ENCODE results near the gene PEX14.

The PEX14 gene

DNA sequence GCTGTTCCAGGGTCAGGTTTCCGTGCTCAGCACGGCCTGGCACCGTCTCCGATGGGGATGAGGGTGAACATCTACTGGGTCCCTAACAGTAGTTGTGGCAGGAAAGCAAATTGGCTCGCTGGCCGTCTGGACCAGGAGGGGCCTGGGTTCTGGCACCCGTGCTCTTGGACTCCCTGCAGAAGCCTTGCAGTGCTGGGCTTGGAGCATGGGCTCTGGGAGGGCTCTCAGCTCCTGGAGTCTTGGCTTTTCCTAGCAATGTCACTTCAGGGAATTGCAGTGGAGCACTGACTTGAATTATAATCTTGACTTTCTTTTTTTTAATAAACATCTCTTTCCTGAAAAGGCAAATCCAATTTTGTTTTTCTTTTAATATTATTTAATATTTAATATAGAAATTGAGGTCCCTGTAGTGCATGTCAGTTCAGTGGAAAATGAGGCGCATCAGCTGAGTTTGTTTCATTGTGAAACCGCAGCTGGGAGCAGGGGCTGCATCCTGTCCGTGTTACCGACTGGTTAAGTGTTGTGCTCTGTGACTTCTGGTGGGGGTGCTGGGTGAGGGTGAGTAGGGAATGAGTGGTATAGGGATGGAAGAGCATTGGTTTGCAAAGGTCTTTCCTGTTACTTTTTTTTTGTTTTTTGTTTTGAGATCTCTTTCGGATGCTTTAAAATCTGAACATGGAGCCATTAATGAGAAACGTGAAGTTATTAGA, 64.1 kb downstream of the PEX14 start:
- peak in 21 of 58 donors; percentile 6 to 35 (median 16) for DNase-seq

DNA sequence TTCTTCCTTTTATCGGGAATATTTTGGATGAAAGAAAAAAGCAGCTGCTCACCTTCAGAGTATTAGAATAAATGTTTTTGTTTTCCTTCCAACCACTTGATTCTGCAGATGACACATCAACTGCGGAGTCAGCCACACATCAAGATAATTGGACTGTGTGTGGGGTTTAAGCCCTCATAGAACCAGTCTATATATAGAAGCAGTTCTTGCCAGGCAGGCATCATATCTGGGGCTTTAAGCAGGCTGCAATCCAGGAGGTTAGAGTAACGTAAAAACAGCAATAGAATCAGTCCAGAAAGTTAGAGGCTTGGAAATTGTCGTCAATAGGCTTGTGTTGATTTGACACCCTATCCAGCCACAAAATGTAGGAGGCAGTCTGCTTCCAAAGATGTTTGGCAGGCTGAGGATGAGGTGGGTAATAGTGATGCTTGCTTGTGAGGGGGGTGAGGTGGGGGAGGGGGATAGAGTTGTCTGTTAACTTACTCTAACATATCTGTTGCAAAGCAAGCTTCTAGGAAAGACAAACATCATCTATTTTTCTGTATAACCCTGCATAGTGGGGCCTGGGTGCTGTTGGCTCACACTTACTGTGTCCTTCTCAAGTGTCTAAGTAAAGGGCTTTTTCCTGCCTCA, 64.8 kb downstream of the PEX14 start:
- no peak for DNase-seq

DNA sequence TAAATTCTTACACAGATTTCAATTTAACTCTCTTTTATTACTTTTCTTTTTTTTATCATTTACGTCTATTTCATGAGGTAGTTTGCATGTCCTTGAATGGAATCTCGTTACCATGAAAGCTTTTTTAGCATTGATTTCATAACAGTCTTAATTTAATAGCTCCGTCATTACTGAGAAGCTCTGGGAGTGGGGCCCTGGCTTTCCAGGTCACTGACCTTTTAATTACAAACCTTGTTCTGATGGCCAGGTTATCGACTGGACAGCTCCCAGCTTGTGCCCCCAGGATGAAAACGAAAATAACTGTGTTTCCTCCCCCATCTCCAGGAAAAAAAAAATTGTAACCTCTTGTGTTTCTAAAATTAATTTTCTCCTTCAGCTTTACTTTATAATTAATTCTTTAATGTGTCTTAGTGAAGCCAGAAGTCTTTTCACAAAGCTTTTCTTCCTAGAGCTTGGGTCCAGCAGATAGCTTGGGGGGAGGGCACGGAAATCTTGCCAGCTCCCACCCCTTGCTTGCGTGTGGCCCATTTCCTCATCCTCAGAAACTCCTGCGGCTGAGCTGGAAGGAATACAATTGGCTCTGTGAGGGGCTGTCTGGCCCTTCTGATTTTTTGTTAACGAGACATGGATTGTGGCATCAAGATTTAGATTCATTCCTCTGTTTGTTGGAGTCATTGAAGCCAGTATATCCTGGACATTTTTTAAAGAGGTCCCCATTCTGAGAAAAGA, 65.7 kb downstream of the PEX14 start:
- DNase-seq = peak in 2 of 58 donors; percentile 3

DNA sequence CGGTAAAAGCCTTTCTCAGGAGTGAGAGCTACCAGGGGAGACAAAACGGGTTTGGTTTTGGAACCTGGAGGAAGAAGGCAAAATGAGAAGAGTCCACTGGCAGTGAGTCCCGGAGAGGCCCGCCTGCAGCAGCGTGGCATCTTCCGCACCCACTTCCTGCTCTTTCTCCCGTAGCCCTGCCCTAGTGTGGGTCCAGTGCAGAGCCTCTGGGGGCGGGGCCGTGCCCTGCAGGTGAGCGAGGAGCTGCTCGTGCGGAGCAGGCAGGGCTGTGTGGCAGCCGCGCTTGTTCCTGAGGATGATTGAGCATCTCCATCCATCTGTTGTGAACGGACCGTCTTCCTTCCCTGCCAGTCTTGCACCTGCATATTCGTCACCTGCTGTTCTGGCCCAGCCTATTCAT, 66.5 kb downstream of the PEX14 start:
- DNase-seq = no peak

GRCh38 chr1:10544239-10544638, 69.5 kb downstream of the PEX14 start:
- DNase-seq = no peak

- no peak for DNase-seq
These were observed 72.1 kb downstream of the PEX14 start for GRCh38 chr1:10546896-10547295.

GRCh38 chr1:10549904-10550664, 75.3 kb downstream of the PEX14 start:
- DNase-seq = no peak

GRCh38 chr1:10553118-10553517, 78.4 kb downstream of the PEX14 start:
- no peak for DNase-seq

DNA sequence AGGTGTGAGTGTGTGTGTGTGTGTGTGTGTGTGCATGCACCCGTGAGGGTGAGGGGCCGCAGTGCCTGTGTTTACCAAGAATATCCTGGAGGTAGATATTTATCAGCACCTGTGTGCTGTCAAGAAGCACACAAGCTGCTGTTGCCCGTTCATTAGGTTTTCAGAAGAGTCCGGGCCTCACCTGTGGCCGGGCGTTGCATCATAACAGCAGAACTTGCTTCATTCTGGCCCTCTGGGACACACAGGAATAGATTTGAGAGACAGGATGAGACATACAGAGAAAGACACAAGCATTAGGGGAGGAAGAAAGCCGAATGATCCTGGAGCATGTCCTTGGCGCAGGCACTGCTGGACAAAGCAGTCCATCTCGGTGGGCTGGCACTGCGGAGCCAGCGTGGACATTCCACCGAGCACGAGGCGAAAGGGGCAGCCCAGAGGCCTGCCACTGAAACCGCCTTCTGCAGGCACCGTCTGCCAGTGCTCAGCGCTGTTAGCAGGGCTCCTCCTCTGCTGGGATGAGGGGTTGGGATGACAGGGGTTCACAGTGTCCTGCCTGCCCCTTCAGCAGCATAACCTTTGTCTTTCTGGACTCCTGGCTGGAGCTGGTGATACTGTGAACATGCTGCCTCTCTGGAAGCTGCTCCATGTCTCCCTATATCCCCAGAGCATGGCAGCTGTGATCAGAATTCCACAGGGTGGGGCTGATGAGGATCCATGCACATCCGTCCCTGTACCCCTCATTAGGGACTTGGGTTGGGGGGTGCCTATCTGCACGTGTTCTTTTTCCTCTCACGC, 81.1 kb downstream of the PEX14 start:
- no peak for DNase-seq

GRCh38 chr1:10556430-10557005, 81.8 kb downstream of the PEX14 start:
- no peak for DNase-seq

DNA sequence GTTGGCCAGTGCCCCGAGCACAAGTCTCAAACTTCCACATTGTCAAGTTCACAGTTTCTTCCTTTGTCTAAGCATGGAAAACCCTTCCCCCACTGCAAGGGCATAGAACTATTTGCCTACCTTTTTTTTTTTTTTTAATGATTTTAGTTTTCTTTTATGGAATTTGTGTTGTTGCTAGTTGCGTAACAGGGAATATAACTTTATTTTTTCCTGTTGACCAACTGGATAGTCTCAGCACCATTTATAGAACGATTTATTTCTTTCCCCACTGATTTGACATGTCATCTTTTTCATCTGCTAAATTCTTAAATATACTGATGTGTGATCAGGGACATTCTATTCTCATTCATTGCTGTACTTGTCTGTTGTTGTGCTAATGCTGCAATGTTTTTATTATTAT, 83.0 kb downstream of the PEX14 start:
- no peak for DNase-seq

GRCh38 chr1:10559386-10559785, 84.6 kb downstream of the PEX14 start:
- DNase-seq = no peak

DNA sequence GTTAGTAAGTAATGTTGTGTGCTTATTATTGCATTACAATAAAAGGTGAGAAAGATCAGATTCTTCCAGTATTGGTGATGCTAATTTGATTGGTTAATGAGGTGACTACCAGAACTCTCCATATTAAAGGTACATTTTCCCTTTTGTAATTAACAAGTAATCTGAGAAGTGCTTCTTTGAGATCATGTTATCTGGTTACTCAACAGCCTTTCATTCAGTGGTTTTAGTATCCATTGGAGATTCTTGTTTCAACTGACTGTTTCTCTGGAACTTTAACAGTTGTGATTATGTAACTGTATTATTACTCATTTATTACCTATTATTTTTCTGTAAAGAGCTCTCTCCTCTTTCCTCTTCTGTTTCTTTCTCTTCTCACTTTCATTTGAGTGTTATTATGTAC, 86.7 kb downstream of the PEX14 start:
- no peak for DNase-seq

DNA sequence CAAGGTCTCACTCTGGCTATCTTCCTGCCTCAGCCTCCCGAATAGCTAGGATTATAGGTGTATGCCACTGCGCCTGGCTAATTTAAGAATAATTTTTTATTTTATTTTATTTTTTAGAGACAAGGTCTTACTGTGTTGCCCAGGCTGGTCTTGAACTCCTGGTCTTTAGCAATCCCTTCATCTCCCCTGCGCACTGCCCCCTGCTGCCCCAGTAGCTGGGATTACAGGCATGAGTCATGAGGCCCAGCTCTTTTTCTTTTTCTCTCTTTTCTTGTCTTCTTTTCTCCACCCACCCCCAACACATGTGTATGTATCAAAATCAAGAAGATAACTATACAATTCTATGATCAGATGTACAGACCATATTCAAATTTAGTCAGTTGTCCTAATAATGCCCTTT, 87.2 kb downstream of the PEX14 start:
- no peak for DNase-seq

- no peak for DNase-seq
These were observed 89.3 kb downstream of the PEX14 start for GRCh38 chr1:10564063-10564462.

DNA sequence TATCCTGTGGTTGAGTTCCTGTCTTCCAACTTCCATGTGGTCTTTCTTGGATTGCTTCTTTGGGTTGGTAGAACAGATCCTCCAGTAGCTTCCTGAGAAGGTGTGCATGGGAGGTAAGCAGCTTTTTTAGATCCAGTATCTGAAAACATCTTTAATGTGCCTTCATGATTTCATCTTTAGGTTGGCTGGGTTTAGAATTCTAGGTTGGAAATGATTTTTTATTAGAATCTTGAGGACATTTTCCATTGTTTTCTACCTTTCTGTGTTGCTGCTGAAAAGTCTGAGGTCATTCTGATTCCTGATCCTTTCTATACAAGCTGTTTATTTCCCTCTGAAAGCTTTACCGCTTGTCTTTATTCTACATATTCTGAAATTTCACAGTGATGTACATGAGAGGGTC, 94.8 kb downstream of the PEX14 start:
- DNase-seq = no peak

DNA sequence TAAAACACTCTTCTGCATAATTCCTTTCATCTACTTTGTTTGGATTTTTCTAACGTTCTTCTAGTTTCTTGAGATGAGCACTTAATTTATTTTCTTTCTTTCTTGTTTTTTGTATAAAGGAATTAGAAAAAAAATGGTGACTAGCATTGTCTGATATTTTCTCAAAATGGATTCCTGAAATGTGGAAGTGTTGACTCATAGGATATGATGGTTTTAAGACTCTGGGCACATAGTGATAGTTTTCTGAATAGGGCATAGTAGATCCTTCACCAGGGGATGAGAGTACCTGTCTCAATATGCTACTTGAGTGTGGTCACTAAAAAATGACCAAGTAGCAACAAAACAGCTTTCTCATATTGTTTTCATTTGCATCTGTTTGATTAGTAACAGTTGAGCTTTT, 100.9 kb downstream of the PEX14 start:
- no peak for DNase-seq

DNA sequence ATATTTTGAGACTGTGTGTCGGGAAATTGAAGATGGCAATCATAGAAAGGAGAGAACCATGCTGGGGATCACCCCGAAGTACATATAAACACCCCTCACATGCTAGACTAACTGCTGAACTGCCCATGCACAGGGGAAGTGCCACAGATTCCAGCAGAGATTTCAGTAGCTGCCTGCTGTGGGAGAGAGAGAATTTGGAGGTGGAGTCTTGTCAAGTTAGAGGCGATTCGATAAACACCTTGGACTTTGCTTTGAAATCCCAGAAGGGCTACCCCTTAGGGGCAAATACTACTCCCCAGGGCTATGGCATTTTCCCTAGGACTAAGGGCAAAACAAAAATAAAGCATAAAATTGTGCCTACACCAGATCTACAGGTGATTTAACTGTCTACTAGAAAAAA, 103.3 kb downstream of the PEX14 start:
- DNase-seq = no peak

GRCh38 chr1:10583641-10584040, 108.9 kb downstream of the PEX14 start:
- no peak for DNase-seq

DNA sequence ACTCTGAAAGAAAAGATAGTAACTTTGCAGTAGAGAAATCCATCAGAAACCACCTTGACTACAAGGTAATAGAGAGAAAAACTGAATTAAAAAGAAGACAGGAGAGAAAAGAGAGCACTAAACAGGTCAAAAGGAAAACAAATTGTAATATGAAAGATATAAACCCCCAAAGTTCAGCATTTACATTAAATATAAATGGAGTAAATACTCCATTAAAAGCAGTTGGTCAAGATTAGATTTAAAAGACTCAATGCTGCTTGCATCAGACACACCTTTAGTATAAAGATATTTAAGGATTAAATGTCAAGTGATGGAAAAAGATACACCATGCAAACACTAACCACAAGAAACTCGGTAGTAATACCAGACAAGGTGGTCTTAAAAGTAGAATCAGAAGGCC, 110.5 kb downstream of the PEX14 start:
- no peak for DNase-seq

GRCh38 chr1:10586125-10586524, 111.4 kb downstream of the PEX14 start:
- DNase-seq = peak in 3 of 58 donors; percentile 3 to 36 (median 6)

All from anterior cingulate cortex (tissue), 58 donors.